Measurements from ENCODE around the gene TRPV2.
A peak's percentile ranks its signal among the peaks of the same experiment; 100 is the strongest.
"Not testable (repeated sequence)": the region's sequence is repeated elsewhere in the genome, so short reads cannot be mapped to it uniquely, and the experiment has no call there.

Gene TRPV2

GRCh38 chr17:16435925-16436886 is 20.8 kb downstream of the TRPV2 start:
- DNase-seq (ENCODE audit: low read depth): no peak

GRCh38 chr17:16437083-16437482 is 21.7 kb downstream of the TRPV2 start:
- no peak for DNase-seq (ENCODE audit: low read depth)

GRCh38 chr17:16438173-16438556 is 22.8 kb downstream of the TRPV2 start:
- no peak for DNase-seq (ENCODE audit: low read depth)

- DNase-seq (ENCODE audit: low read depth): peak; percentile 93
These were observed 23.4 kb downstream of the TRPV2 start for GRCh38 chr17:16438557-16439302.

GRCh38 chr17:16439303-16439791 is 24.0 kb downstream of the TRPV2 start:
- no peak for DNase-seq (ENCODE audit: low read depth)

- DNase-seq (ENCODE audit: low read depth): no peak
These were observed 24.5 kb downstream of the TRPV2 start for GRCh38 chr17:16439811-16440351.

GRCh38 chr17:16440354-16440753 is 25.0 kb downstream of the TRPV2 start:
- DNase-seq (ENCODE audit: low read depth): not testable (repeated sequence)

- no peak for DNase-seq (ENCODE audit: low read depth)
These were observed 25.7 kb downstream of the TRPV2 start for GRCh38 chr17:16440901-16441629.

- no peak for DNase-seq (ENCODE audit: low read depth)
These were observed 26.8 kb downstream of the TRPV2 start for GRCh38 chr17:16442141-16442540.

- no peak for DNase-seq (ENCODE audit: low read depth)
These were observed 27.5 kb downstream of the TRPV2 start for GRCh38 chr17:16442594-16443510.

- DNase-seq (ENCODE audit: low read depth): no peak
These were observed 28.3 kb downstream of the TRPV2 start for GRCh38 chr17:16443511-16444257.

GRCh38 chr17:16444258-16444886 is 29.0 kb downstream of the TRPV2 start:
- DNase-seq (ENCODE audit: low read depth): no peak

GRCh38 chr17:16446338-16446983 is 31.1 kb downstream of the TRPV2 start:
- no peak for DNase-seq (ENCODE audit: low read depth)

- DNase-seq (ENCODE audit: low read depth): no peak
These were observed 32.3 kb downstream of the TRPV2 start for GRCh38 chr17:16447676-16448075.

GRCh38 chr17:16448490-16448889 is 33.1 kb downstream of the TRPV2 start:
- no peak for DNase-seq (ENCODE audit: low read depth)

GRCh38 chr17:16449121-16449570 is 33.8 kb downstream of the TRPV2 start:
- DNase-seq (ENCODE audit: low read depth): no peak

GRCh38 chr17:16450028-16450427 is 34.7 kb downstream of the TRPV2 start:
- DNase-seq (ENCODE audit: low read depth): no peak

GRCh38 chr17:16452268-16452667 is 36.9 kb downstream of the TRPV2 start:
- not testable (repeated sequence) for DNase-seq (ENCODE audit: low read depth)

- DNase-seq (ENCODE audit: low read depth): no peak
These were observed 38.1 kb downstream of the TRPV2 start for GRCh38 chr17:16453493-16453851.

Measured in activated T-cell treated with anti-CD3 and anti-CD28 coated beads for 48 hours (primary cell).